Naive B cell (primary cell): ENCODE measurements around the gene CILP2. TPM values are rescaled to one million over a fixed set of nuclear protein-coding genes. Genes with fewer than 3 reads are reported as not detected.
A peak's percentile ranks its signal among the peaks of the same experiment; 100 is the strongest.

Experiments
- ATAC-seq, 2 donors: fragments of 150-1000 bp; cut with Tn5 transposase; 2 replicates each; pipeline ENCODE4 v1.10.0; 2021; ENCODE audit warnings: low read depth in 2 of 2, mild to moderate bottlenecking in 2 of 2, moderate library complexity in 2 of 2
- DNase-seq: peaks from one replicate; pipeline ENCODE4 v3.0.0; 2022
- H3K27ac Mint-ChIP-seq, 6 donors: one replicate each; pipeline ENCODE4 v1.8.0; 2020 to 2022; ENCODE audit warnings: mild to moderate bottlenecking in 6 of 6, mixed read lengths in 6 of 6, moderate library complexity in 5 of 6, inconsistent platforms in 2 of 6
- H3K27me3 Mint-ChIP-seq, 3 donors: one replicate each; pipeline ENCODE4 v1.8.0; 2021 to 2022; ENCODE audit warnings: mixed read lengths in 3 of 3, mild to moderate bottlenecking in 1 of 3
- H3K36me3 Mint-ChIP-seq, 2 donors: one replicate each; pipeline ENCODE4 v1.8.0; 2020 to 2022; ENCODE audit warnings: mixed read lengths in 2 of 2, inconsistent platforms in 1 of 2, mild to moderate bottlenecking in 1 of 2
- H3K4me1 Mint-ChIP-seq, 3 donors: one replicate each; pipeline ENCODE4 v1.8.0; 2020 to 2022; ENCODE audit warnings: mixed read lengths in 3 of 3, inconsistent platforms in 1 of 3, mild to moderate bottlenecking in 1 of 3, moderate library complexity in 1 of 3
- H3K4me3 Mint-ChIP-seq, 8 donors: one replicate each; pipeline ENCODE4 v1.8.0; 2020 to 2022; ENCODE audit warnings: mild to moderate bottlenecking in 8 of 8, mixed read lengths in 8 of 8, moderate library complexity in 8 of 8, inconsistent platforms in 2 of 8
- H3K9me3 Mint-ChIP-seq, 7 donors: one replicate each; pipeline ENCODE4 v1.8.0; 2020 to 2022; ENCODE audit warnings: mixed read lengths in 7 of 7, mild to moderate bottlenecking in 5 of 7, inconsistent platforms in 2 of 7, moderate library complexity in 1 of 7
- polyA plus RNA-seq, 6 donors: library from polyadenylated mRNA; unstranded; fragments of 300-500 nt; fragmentation: Illumina TruSeq; gene quantifications; one replicate each; pipeline ENCODE4 v1.2.3, GENCODE V29; 2021; ENCODE audit warnings: low read depth in 6 of 6

Gene CILP2
- polyA plus RNA-seq, 6 donors from 2014 or later: 0.11 TPM; not detected in 5

- Mint-ChIP-seq H3K27ac (no peak overlapping the region), H3K4me1 (peaks cover 0 to 2% (median 0%) of the 10 kb centered on the region in 3 donors), H3K27me3 (no peaks in the 10 kb centered on the region)
Measured at GRCh38 chr19:19580418-19580817, 42.4 kb downstream of the CILP2 start.

GRCh38 chr19:19581391-19581790, 43.3 kb downstream of the CILP2 start:
- Mint-ChIP-seq H3K4me3 (no peak overlapping the region), H3K27ac (no peak overlapping the region)

More at GRCh38 chr19:19580418-19580817, 42.4 kb downstream of the CILP2 start:
- DNase-seq (no peak), ATAC-seq (no peak)
- H3K9me3 Mint-ChIP-seq: peaks cover 0 to 2% (median 0%) of the 10 kb centered on the region in 7 donors
- H3K36me3 Mint-ChIP-seq: no peaks in the 10 kb centered on the region
- no peak overlapping the region for H3K4me3 Mint-ChIP-seq

DNA sequence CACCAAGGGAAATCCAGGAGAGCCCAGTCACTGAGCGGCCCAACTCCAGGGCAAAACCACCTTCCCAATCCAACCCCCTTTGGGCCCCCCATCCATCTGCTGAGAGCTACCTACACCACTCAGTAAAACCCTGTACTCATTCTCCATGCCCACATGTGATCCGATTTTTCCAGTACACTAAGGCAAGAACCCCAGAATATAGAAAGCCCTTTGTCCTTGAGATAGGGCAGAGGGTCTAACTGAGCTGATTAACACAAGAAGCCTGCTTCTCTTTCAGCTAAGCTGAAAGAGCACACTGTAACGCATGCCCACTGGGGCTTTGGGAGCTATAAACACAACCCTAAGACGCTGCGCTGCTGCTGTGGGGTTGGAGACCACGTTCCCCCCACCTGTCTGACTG, 44.4 kb downstream of the CILP2 start:
- Mint-ChIP-seq H3K27ac (no peak overlapping the region), H3K4me3 (no peak overlapping the region), H3K36me3 (no peaks in the 10 kb centered on the region), H3K27me3 (no peaks in the 10 kb centered on the region), H3K4me1 (no peaks in the 10 kb centered on the region), H3K9me3 (peaks cover 0 to 2% (median 0%) of the 10 kb centered on the region in 7 donors)
- DNase-seq (no peak), ATAC-seq (no peak)

More at GRCh38 chr19:19581391-19581790, 43.3 kb downstream of the CILP2 start:
- ATAC-seq: no peak
- peaks cover 0 to 2% (median 0%) of the 10 kb centered on the region in 7 donors for H3K9me3 Mint-ChIP-seq
- H3K36me3 Mint-ChIP-seq: no peaks in the 10 kb centered on the region
- DNase-seq: no peak
- H3K27me3 Mint-ChIP-seq: no peaks in the 10 kb centered on the region
- no peaks in the 10 kb centered on the region for H3K4me1 Mint-ChIP-seq

- Mint-ChIP-seq H3K4me3 (no peak overlapping the region), H3K27me3 (no peaks in the 10 kb centered on the region), H3K9me3 (peaks cover 0 to 1% (median 0%) of the 10 kb centered on the region in 7 donors), H3K4me1 (no peaks in the 10 kb centered on the region), H3K27ac (no peak overlapping the region), H3K36me3 (no peaks in the 10 kb centered on the region)
- DNase-seq (no peak), ATAC-seq (no peak)
Measured at GRCh38 chr19:19584356-19584755, 46.3 kb downstream of the CILP2 start.

DNA sequence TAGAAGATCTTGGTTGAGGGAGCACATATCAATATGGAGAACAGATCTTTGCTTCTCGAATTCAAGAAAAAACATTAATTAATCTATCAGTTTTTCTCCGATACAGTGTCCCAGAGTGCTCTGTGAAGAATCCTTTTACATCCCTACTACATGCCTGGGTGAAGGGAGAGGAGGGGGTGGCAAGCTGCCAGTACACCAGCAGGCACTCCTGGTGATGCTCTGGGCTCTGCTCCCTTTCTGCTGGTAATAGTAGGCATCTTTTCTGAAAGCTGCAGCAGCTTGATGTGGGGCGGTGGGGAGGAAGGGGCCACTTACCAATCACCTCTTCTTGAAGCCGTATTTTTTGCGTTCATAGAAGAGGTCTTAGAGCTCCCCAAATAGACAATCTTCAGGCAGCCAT, 49.7 kb downstream of the CILP2 start:
- ATAC-seq (no peak), DNase-seq (no peak)
- Mint-ChIP-seq H3K36me3 (no peaks in the 10 kb centered on the region), H3K9me3 (no peaks in the 10 kb centered on the region), H3K4me3 (no peak overlapping the region), H3K4me1 (no peaks in the 10 kb centered on the region), H3K27me3 (no peaks in the 10 kb centered on the region), H3K27ac (no peak overlapping the region)

GRCh38 chr19:19588546-19588945, 50.5 kb downstream of the CILP2 start:
- H3K27me3 Mint-ChIP-seq: no peaks in the 10 kb centered on the region
- H3K4me1 Mint-ChIP-seq: no peaks in the 10 kb centered on the region
- DNase-seq (no peak), ATAC-seq (no peak)
- no peaks in the 10 kb centered on the region for H3K36me3 Mint-ChIP-seq
- no peaks in the 10 kb centered on the region for H3K9me3 Mint-ChIP-seq
- H3K27ac Mint-ChIP-seq: no peak overlapping the region
- no peak overlapping the region for H3K4me3 Mint-ChIP-seq

DNA sequence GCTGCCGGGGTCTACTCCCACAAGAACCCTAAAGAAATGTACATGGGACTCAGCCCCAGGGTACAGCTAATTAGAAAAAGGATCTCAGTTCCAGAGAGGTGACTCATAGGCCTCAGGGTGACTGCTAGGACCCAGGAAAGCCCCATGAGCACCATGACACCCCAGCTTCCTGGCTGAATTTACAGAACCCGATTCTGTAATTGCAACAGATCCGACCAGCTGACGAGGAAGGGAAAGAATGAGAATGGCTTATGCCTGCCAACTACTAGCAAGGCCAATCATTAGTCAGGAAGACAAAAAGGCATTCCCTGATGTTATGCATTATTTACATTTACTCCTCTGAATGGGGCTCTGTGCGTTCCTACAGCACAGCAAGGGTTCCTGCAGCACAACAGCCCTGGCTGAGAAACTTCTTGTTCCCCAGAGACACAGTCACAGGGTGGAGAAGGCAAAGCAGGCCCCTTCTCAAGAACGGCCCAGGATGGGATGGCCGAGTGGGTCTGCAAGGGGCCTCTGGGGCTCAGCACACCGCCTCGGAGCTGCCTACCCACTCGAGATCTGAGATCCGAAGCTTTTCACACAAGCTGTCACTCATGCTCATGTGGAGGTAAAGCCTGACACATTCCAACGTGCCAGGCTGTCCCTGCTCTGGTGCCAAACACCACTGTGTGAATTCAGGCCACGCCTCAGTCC, 53.2 kb downstream of the CILP2 start:
- Mint-ChIP-seq H3K4me3 (peak overlapping the region in 1 of 8 donors; percentile 14), H3K27me3 (no peaks in the 10 kb centered on the region), H3K4me1 (no peaks in the 10 kb centered on the region), H3K27ac (peak overlapping the region in 1 of 6 donors; percentile 65), H3K36me3 (no peaks in the 10 kb centered on the region), H3K9me3 (no peaks in the 10 kb centered on the region)
- ATAC-seq (peak; percentile 68 to 92), DNase-seq (no peak)

DNA sequence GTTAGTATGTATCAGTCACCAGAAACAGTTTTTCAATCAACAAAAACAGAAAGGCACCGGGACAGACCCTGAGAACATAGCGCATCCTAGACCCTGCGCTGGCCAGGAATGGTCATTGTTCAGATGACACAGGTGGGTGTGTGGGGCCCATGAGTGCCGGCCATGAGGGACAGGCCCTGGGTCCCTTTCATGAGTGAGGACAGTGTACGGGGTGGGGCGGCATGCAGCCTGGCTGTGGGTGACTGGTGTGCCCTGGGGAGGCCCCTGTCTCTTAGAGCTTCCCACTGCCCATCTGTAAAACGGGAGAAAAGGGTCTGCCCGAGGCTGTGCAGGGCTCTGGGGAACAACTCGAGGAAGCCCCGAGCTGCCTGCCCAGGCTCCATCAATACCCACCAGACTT, 54.6 kb downstream of the CILP2 start:
- Mint-ChIP-seq H3K36me3 (no peaks in the 10 kb centered on the region), H3K27me3 (no peaks in the 10 kb centered on the region), H3K9me3 (no peaks in the 10 kb centered on the region), H3K27ac (peak overlapping the region in 1 of 6 donors; percentile 53), H3K4me1 (no peaks in the 10 kb centered on the region), H3K4me3 (no peak overlapping the region)
- ATAC-seq (no peak), DNase-seq (no peak)

DNA sequence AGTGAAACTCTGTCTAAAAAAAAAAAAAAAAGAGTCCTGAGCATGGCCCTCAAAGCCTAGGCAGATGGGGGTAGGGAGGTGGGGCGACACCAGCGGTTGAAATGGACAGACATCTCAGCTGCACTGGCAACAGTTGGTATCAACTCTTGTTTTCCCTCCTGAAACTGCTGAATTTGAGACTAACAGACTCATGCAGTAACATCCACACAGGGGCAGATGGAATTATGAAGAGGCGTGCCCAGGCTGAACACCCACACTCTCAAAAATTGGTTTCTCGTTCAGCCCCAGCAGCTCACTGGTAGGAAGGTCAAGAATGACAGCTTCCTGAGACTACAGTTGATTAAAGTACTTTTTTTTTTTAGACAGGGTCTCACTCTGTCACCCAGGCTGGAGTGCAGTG, 56.3 kb downstream of the CILP2 start:
- Mint-ChIP-seq H3K36me3 (no peaks in the 10 kb centered on the region), H3K27ac (no peak overlapping the region), H3K4me1 (no peaks in the 10 kb centered on the region), H3K9me3 (no peaks in the 10 kb centered on the region), H3K4me3 (no peak overlapping the region), H3K27me3 (no peaks in the 10 kb centered on the region)
- DNase-seq (no peak), ATAC-seq (no peak)

GRCh38 chr19:19595171-19595701, 57.2 kb downstream of the CILP2 start:
- Mint-ChIP-seq H3K27me3 (no peaks in the 10 kb centered on the region), H3K9me3 (no peaks in the 10 kb centered on the region), H3K36me3 (no peaks in the 10 kb centered on the region), H3K4me3 (no peak overlapping the region), H3K27ac (peak overlapping the region in 3 of 6 donors; percentile 21 to 75 (median 26)), H3K4me1 (no peaks in the 10 kb centered on the region)
- ATAC-seq (no peak), DNase-seq (no peak)

Other genes with a start within 250 kb of the CILP2 start
- gene SUGP1, start 217.8 kb upstream of the CILP2 start, polyA plus RNA-seq: 10 to 100 TPM; 22.8 to 45.7 (median 26.5) TPM
- gene MAU2, start 217.4 kb upstream of the CILP2 start, polyA plus RNA-seq: 10 to 100 TPM; 17.6 to 39.9 (median 24.2) TPM
- 10 to 100 TPM in 3 of 6 donors, 1 to 10 TPM in 3; 2.2 to 19.2 (median 10.6) TPM for gene GATAD2A, start 132.6 kb upstream of the CILP2 start, polyA plus RNA-seq
- 1 to 10 TPM; 1.1 to 4.3 (median 2.3) TPM for gene TSSK6, start 22.7 kb upstream of the CILP2 start, polyA plus RNA-seq
- gene NDUFA13, start 22.0 kb upstream of the CILP2 start, polyA plus RNA-seq: 100 to 1,000 TPM; 226 to 324 (median 271) TPM
- gene YJEFN3, start 9.4 kb upstream of the CILP2 start, polyA plus RNA-seq: under 1 TPM in 2 of 6 donors, not detected in 4; 0.17 TPM
- gene PBX4, start 80.4 kb downstream of the CILP2 start, polyA plus RNA-seq: under 1 TPM in 2 of 6 donors, not detected in 4; 0.26 to 0.31 TPM
- gene LPAR2, start 90.0 kb downstream of the CILP2 start, polyA plus RNA-seq: 10 to 100 TPM in 2 of 6 donors, 1 to 10 TPM in 4; 6.1 to 13.0 (median 8.4) TPM
- 10 to 100 TPM; 41.4 to 79.9 (median 49.1) TPM for gene GMIP, start 105.4 kb downstream of the CILP2 start, polyA plus RNA-seq
- gene ATP13A1, start 125.4 kb downstream of the CILP2 start, polyA plus RNA-seq: 10 to 100 TPM; 13.2 to 59.0 (median 17.5) TPM
- gene ZNF101, start 130.6 kb downstream of the CILP2 start, polyA plus RNA-seq: 10 to 100 TPM; 29.2 to 66.9 (median 37.4) TPM
- 10 to 100 TPM in 4 of 6 donors, 1 to 10 TPM in 2; 6.6 to 26.6 (median 10.7) TPM for gene ZNF14, start 194.8 kb downstream of the CILP2 start, polyA plus RNA-seq